Umbilical cord (tissue), 2 donors: ENCODE measurements around the gene MFAP2. TPM values are rescaled to one million over a fixed set of nuclear protein-coding genes. Genes with fewer than 3 reads are reported as not detected.
A peak's percentile ranks its signal among the peaks of the same experiment; 100 is the strongest.

Experiments used
- DNase-seq: peaks from one replicate; pipeline ENCODE4 v3.0.0-alpha.2; 2015; ENCODE audit warnings: low spot score
- total RNA-seq: library from RNA; depleted of rRNA; stranded (reverse); fragments of >200 nt; gene quantifications from one replicate; pipeline ENCODE4 v1.2.3, GENCODE V29; 2014; ENCODE audit warnings: low replicate concordance; ENCODE audit not compliant: insufficient read depth

MFAP2 gene
- total RNA-seq, 1 donor from 2014 or later: 29.4 TPM

DNA sequence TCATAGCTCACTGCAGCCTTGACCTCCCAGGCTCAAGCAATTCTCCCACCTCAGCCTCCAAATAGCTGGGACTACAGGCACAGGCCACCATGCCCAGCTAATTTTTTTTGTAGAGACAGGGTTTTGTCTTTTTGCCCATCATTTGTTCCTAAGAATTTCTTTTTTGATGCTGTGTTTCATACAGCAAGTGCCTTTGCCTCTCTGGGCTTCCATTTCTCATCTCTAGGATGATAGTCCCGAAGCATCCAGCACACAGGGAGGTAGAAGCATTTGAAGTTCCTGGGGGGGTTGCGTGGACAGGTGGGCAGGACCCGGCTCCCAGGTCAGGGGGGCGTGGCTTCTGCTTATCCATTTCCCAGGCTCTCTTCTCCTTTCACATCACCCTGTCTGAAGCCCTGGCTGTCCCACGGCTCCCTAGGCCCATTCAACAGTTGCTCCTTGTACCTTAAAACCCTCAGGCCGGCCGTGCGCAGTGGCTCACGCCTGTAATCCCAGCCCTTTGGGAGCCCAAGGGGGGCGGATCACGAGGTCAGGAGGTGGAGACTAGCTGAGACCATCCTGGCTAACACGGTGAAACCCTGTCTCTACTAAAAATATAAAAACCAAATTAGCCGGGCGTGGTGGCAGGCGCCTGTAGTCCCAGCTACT lies 27.9 kb upstream of the MFAP2 start:
- no peak for DNase-seq

GRCh38 chr1:17007121-17007520 lies 26.7 kb upstream of the MFAP2 start:
- peak; percentile 30 for DNase-seq

GRCh38 chr1:17005365-17005740 lies 24.9 kb upstream of the MFAP2 start:
- DNase-seq: no peak

- no peak for DNase-seq
These were observed 24.3 kb upstream of the MFAP2 start for GRCh38 chr1:17004466-17005364.

- DNase-seq: no peak
These were observed 22.1 kb upstream of the MFAP2 start for GRCh38 chr1:17002524-17002902.

- DNase-seq: no peak
These were observed 21.5 kb upstream of the MFAP2 start for GRCh38 chr1:17001760-17002523.

DNA sequence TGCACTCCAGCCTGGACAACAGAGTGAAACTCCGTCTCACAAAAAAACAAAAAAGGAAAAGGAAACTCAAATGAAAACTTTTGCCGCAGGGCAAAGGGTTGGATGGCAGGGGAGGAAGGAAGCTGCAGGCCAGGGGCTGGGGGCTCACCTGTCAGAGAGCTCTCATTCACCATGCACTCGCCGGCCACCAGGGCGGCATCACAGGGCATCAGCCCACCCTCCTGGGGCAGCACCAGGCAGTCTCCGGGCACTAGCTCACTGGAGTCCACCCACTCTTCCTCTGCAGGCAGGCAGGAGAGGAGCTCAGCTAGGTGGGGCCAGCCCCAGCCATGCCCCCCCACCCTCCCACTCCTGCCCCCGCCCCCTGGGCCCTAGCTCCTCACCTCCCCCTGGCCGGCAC lies 19.4 kb upstream of the MFAP2 start:
- no peak for DNase-seq

DNA sequence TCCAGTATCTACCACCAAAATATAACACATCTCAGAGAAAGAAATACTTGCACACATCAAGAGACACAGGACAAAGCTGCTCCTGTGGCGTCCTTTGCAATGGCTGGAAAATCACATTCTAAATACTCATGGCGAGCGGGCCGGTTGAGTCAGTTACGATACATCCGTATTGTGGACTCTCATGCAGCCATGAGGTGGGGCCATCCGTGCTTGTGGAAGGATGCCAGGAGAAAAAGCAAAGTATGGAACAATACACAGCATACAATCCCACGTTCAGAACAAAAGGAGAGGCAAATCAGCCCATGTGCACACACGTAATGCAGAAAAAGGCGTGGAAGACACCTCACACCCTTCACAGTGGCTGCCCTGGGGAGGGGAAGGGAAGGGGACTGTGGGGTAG lies 18.2 kb upstream of the MFAP2 start:
- no peak for DNase-seq

- DNase-seq: no peak
These were observed 16.4 kb upstream of the MFAP2 start for GRCh38 chr1:16996845-16997244.

DNA sequence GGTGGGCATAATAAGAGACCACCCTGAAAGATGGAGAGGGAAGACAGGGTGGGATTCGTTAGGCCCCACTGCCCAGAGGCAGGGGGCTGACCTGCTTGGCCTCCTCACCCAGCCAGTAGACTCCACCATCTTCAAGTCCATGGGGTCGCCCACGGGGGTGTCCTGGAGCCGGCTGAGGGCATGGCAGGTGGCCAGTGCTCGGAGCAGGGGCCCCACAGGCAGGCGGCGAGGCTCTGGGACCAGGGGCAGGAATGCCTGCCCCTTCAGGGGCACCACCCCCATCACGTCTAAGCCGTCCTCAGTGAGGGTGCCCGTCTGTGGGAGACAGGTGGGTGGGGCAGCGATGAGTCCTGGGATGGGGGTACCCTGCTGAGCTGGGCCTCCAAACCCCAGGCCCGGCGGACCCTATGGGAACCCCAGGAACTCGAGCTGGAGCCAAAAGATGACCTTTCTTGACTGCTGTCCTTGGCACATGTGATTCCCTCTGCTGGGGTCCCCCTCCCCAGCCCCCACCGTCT lies 13.2 kb upstream of the MFAP2 start:
- DNase-seq: no peak

- no peak for DNase-seq
These were observed 12.3 kb upstream of the MFAP2 start for GRCh38 chr1:16992675-16993074.

GRCh38 chr1:16992102-16992501 lies 11.7 kb upstream of the MFAP2 start:
- no peak for DNase-seq

- DNase-seq: no peak
These were observed 11.2 kb upstream of the MFAP2 start for GRCh38 chr1:16991571-16991970.

DNA sequence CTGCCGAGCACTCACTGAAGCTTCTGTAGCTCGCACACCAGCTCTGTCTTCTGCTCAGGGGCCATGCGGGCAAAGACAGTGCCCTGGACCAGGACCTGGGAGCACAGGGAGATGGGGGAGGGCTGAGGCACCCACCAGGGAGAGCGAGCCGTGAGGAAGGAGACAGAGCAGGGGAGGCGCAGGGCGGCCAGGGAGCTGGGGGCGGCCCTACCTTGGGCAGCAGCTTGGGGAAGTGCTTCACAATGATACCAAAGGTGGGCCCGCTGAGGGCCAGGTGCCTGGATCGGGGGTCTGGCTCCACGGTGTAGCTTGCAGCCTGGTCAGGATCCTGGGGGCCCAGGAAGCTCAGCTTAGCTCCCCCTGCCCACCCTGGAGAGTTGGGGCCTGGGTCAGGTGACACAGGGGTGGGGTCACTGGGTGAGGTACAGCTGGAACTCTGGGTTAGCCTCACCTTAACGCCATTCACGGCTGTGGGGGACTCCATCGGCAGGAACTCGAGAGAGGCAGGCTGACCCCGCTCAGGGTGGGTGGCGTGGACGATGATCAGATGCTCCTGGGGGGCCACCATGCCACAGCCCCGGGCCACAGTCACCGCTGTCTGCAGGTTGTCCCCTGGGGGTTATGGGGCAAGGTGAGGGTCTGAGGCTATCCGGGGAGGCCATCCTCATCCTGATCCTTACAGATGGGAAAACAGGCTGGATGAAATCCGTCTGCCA lies 9.4 kb upstream of the MFAP2 start:
- DNase-seq: no peak

- no peak for DNase-seq
These were observed 7.8 kb upstream of the MFAP2 start for GRCh38 chr1:16988210-16988609.

GRCh38 chr1:16986962-16987361 lies 6.5 kb upstream of the MFAP2 start:
- DNase-seq: no peak

DNA sequence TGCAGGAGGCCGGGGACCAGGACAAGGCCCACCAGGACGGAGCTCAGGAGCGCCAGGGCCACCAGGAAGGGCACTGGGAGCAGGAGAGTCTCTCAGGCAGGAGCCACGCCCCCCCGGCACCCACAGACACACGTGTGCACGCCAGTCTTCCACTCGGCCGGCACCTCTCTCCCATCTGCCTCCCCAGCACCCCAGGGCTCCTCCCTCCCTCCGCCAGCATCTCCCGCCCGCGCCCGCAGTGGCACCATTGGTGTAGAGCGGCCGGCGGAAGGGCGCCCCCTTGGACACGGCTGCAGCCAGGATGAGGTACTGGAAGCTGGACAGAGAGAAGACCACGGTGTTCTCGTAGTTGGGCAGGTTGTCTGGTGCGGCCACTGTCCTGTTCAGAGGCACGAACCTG lies 6.1 kb upstream of the MFAP2 start:
- DNase-seq: no peak

GRCh38 chr1:16986113-16986512 lies 5.7 kb upstream of the MFAP2 start:
- DNase-seq: no peak

DNA sequence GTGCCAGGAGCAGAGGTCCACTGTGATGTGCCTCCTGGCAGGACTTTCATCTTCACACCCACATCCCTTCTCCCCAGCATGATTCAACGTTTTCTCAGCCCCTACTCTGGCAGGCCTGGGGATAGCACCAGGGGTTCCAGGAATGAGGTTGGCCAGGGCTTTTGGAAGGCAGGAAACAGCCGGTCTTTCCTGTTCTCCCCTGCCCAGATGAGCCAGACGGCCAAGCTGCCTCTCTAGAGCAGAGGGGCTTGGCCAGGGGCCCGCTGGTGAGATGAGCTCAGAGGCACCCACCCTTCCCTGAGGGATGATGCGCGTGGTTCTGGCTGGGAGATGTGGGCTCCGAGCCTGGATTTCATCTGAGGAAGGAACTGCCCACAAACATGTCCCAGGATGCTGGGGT lies 4.3 kb upstream of the MFAP2 start:
- DNase-seq: peak; percentile 94

GRCh38 chr1:16983649-16984048 lies 3.2 kb upstream of the MFAP2 start:
- DNase-seq: no peak

DNA sequence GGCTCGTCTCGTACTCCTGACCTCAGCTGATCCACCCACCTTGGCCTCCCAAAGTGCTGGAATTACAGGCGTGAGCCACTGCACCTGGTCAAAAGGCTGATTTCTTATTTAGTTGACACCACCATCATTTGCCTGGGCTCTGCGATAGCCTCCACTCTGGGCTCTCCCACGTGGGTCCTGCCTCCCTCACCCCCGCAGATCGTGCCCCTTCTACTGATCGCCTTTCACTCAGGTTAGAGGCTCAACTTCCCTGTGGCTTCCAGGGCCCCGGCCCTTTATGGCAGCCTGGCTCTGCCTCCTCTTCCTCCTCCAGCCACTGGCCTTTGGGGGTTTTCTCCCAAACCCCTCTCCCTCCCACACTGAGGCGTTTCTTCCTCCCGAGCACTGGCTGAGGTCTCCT lies 2.5 kb upstream of the MFAP2 start:
- no peak for DNase-seq
